Neural cell (in vitro differentiated cells): ENCODE data around the gene CHRNA9.

ENCODE experiments used
- CTCF ChIP-seq: fragments of 450-650 bp; IDR thresholded peaks from 2 replicates; pipeline ENCODE4 v1.5.1; 2014; ENCODE audit warnings: antibody characterized with exemption, mild to moderate bottlenecking, moderate library complexity; ENCODE audit not compliant: poor library complexity, severe bottlenecking
- REST ChIP-seq: IDR thresholded peaks from 2 replicates; pipeline ENCODE4 v1.6.1; 2012; ENCODE audit warnings: borderline replicate concordance

GRCh38 chr4:40300371-40301162, 34.6 kb upstream of the CHRNA9 start:
- no peak for TF ChIP-seq CTCF
- no peak for TF ChIP-seq REST
